Endodermal cell (in vitro differentiated cells): ENCODE results near the gene SLX9. TPM values are rescaled to one million over a fixed set of nuclear protein-coding genes. Genes with fewer than 3 reads are reported as not detected.

Experiments
- DNase-seq: peaks from one replicate; pipeline ENCODE4 v3.0.0-alpha.2; 2017
- H3K27ac ChIP-seq: 2 replicates; pipeline ENCODE4 v1.5.1; 2013; ENCODE audit warnings: mild to moderate bottlenecking, low read depth, low read length, moderate library complexity
- H3K27me3 ChIP-seq: 2 replicates; pipeline ENCODE4 v1.6.1; 2013; ENCODE audit warnings: mild to moderate bottlenecking, low read length, moderate library complexity; ENCODE audit not compliant: insufficient read depth, control insufficient read depth, poor library complexity, severe bottlenecking
- H3K36me3 ChIP-seq: 2 replicates; pipeline ENCODE4 v1.7.0; 2013; ENCODE audit warnings: mild to moderate bottlenecking, low read length, moderate library complexity; ENCODE audit not compliant: control insufficient read depth, insufficient read depth
- H3K4me1 ChIP-seq: one replicate; pipeline ENCODE4 v1.7.0; 2013; ENCODE audit warnings: low read length; ENCODE audit not compliant: control insufficient read depth, insufficient read depth
- H3K4me3 ChIP-seq: 2 replicates; pipeline ENCODE4 v1.5.1; 2013; ENCODE audit warnings: mild to moderate bottlenecking, low read length, moderate library complexity
- H3K9ac ChIP-seq: 2 replicates; pipeline ENCODE4 v1.6.1; 2013; ENCODE audit warnings: mild to moderate bottlenecking, low read length, moderate library complexity; ENCODE audit not compliant: poor library complexity, severe bottlenecking; ENCODE audit errors: extremely low read depth
- H3K9me3 ChIP-seq: 2 replicates; pipeline ENCODE4 v1.6.1; 2013; ENCODE audit warnings: mild to moderate bottlenecking, low read length, moderate library complexity; ENCODE audit not compliant: control insufficient read depth
- H3K27ac Mint-ChIP-seq: 2 replicates; pipeline ENCODE4 v1.8.0; 2020; ENCODE audit warnings: mixed read lengths
- H3K27me3 Mint-ChIP-seq: 2 replicates; pipeline ENCODE4 v1.8.0; 2021; ENCODE audit warnings: mild to moderate bottlenecking, mixed read lengths; ENCODE audit not compliant: insufficient read depth
- H3K36me3 Mint-ChIP-seq: 2 replicates; pipeline ENCODE4 v1.8.0; 2020; ENCODE audit warnings: low read depth, mixed read lengths
- H3K4me1 Mint-ChIP-seq: 2 replicates; pipeline ENCODE4 v1.8.0; 2020; ENCODE audit warnings: mixed read lengths
- H3K4me3 Mint-ChIP-seq: 2 replicates; pipeline ENCODE4 v1.8.0; 2020; ENCODE audit warnings: mild to moderate bottlenecking, moderate library complexity, mixed read lengths
- H3K9me3 Mint-ChIP-seq: 2 replicates; pipeline ENCODE4 v1.8.0; 2020; ENCODE audit warnings: mild to moderate bottlenecking, mixed read lengths
- CTCF ChIP-seq: fragments of 200-600 bp; sonication (generic); conservative IDR thresholded peaks from 2 replicates; pipeline ENCODE4 v1.5.0; 2021; ENCODE audit warnings: antibody characterized with exemption, mild to moderate bottlenecking
- WGBS, 2 experiments: methylation state at CpG; one replicate each; pipeline versions ENCODE4 v1.1.5 to v1.1.7; 2013; ENCODE audit warnings: missing lambda C conversion rate in 2 of 2, mixed read lengths in 1 of 2; ENCODE audit not compliant: insufficient coverage in 1 of 2, insufficient read length in 1 of 2; 5-methylcytosine and 5-hydroxymethylcytosine counted together
- total RNA-seq, 2 donors: library from RNA; stranded (reverse); fragmentation: NEBNext Ultra II Directional in 1 of 2; extraction: Animal tissue kit (Norgen Biotek cat#: 25700) in 1 of 2; gene quantifications; 2 replicates in 1 of 2; 3 replicates in 1 of 2; pipeline ENCODE4 v1.2.1, GENCODE V29; 2021

Gene SLX9
- total RNA-seq, 2 donors from 2014 or later = 38.0 to 48.9 TPM

GRCh38 chr21:44991538-44992483, 52.0 kb downstream of the SLX9 start:
- Mint-ChIP-seq H3K4me1 (no peaks in the 10 kb centered on the region), H3K4me3 (no peak overlapping the region), H3K9me3 (no peaks in the 10 kb centered on the region), H3K36me3 (no peaks in the 10 kb centered on the region), H3K27me3 (no peaks in the 10 kb centered on the region), H3K27ac (no peak overlapping the region)
- Histone ChIP-seq H3K27ac (no peak overlapping the region), H3K27me3 (no peaks in the 10 kb centered on the region), H3K36me3 (no peaks in the 10 kb centered on the region), H3K9me3 (no peaks in the 10 kb centered on the region), H3K4me3 (no peak overlapping the region), H3K4me1 (no peaks in the 10 kb centered on the region), H3K9ac (no peak overlapping the region)
- DNase-seq = no peak
- 88 to 92% methylated on average over 17 to 38 of the region's 38 CpGs for WGBS, 2 experiments
- peak; percentile 33 for TF ChIP-seq CTCF

- WGBS, 2 experiments = 87 to 93% methylated on average over 6 to 13 of the region's 13 CpGs
- no peaks in the 10 kb centered on the region for H3K4me1 Mint-ChIP-seq
- no peak overlapping the region for H3K27ac Mint-ChIP-seq
These were observed 52.8 kb downstream of the SLX9 start for GRCh38 chr21:44992608-44993031.

More at GRCh38 chr21:44992608-44993031, 52.8 kb downstream of the SLX9 start:
- Mint-ChIP-seq H3K27me3 (no peaks in the 10 kb centered on the region), H3K9me3 (no peaks in the 10 kb centered on the region), H3K36me3 (no peaks in the 10 kb centered on the region), H3K4me3 (no peak overlapping the region)
- no peak overlapping the region for H3K4me3 ChIP-seq
- H3K36me3 ChIP-seq = no peaks in the 10 kb centered on the region
- H3K9ac ChIP-seq = no peak overlapping the region
- no peaks in the 10 kb centered on the region for H3K9me3 ChIP-seq
- no peaks in the 10 kb centered on the region for H3K27me3 ChIP-seq
- H3K27ac ChIP-seq = no peak overlapping the region
- TF ChIP-seq CTCF = no peak
- no peaks in the 10 kb centered on the region for H3K4me1 ChIP-seq
- DNase-seq = no peak
